HG03520 (cell line): ENCODE data around the gene FNDC3B.
"Not testable (repeated sequence)": the region's sequence is repeated elsewhere in the genome, so short reads cannot be mapped to it uniquely, and the experiment has no call there.

Experiments used
- ATAC-seq: cut with Tn5 transposase; IDR thresholded peaks from one replicate; pipeline ENCODE4 v1.9.1; 2021; ENCODE audit warnings: mild to moderate bottlenecking, moderate library complexity; ENCODE audit not compliant: unreplicated experiment

FNDC3B gene

GRCh38 chr3:172090035-172090434 is 50.7 kb downstream of the FNDC3B start:
- ATAC-seq, result no peak

- ATAC-seq, result no peak
Measured at GRCh38 chr3:172092658-172093057, 53.3 kb downstream of the FNDC3B start.

GRCh38 chr3:172093581-172094443 is 54.4 kb downstream of the FNDC3B start:
- not testable (repeated sequence) for ATAC-seq

DNA sequence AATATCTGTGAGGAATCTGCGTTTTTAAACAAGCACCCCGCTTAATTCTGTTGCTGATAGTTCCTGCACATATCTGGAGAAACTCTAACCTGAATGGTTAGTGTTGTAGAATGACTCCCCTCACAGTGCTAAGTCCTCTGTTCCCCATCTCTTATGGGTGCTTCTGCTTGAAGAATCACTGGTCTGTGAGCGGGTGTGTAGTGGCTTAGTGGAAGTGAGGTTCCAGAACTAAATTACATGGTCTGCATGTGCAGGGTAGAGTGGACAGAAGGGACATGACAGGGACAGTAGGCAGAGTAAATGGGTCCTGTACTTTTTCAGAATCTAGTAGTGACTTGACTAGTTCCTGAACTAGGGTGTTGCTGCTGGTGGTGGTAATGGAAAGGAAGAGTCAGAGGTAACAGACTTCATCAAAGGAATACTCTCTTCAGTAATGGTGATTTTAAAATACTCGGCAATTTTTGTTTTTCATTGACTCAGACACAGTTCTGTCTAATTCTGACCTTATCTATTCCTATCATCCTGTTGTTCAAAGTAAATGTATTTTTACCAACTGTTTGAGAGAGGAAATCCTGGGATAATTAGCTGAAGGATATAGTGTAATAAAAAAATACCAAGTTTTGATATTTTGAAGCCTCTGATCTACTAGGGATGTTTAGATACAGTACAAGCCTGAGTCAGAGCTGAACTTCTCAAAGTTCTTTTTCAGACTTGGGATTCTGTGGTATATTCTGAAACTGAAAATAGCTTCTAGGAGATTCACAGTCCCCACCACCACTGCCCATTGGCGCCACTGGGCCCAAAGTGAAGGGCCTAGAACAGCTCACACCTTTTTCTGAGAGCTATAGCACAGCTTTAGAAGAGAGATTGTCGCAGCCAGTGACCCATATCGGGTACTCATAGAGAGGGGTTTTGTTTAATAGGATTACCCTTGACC is 55.5 kb downstream of the FNDC3B start:
- ATAC-seq, result peak; percentile 92

- ATAC-seq, result no peak
Measured at GRCh38 chr3:172096881-172097420, 57.6 kb downstream of the FNDC3B start.

- ATAC-seq, result no peak
Measured at GRCh38 chr3:172097585-172097984, 58.2 kb downstream of the FNDC3B start.

- no peak for ATAC-seq
Measured at GRCh38 chr3:172098698-172099494, 59.5 kb downstream of the FNDC3B start.

DNA sequence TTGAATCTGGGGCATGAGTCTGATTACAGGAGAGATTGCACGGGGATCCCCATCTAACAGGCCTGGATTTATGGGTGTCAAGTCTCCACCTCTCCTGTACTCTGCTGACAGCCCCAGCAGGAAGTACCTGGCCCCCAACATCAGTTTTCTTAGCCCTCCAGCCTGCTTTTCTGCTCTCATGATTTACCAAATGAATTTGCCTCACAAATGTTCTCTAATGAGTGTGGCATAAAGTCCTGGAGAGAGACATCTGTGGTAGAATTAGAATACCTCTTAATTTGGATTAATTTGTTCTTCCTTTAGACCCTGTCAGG is 60.1 kb downstream of the FNDC3B start:
- no peak for ATAC-seq

- no peak for ATAC-seq
Measured at GRCh38 chr3:172100482-172100881, 61.1 kb downstream of the FNDC3B start.

- ATAC-seq, result peak; percentile 60
Measured at GRCh38 chr3:172101107-172101506, 61.7 kb downstream of the FNDC3B start.

- ATAC-seq, result no peak
Measured at GRCh38 chr3:172102123-172102882, 62.9 kb downstream of the FNDC3B start.

DNA sequence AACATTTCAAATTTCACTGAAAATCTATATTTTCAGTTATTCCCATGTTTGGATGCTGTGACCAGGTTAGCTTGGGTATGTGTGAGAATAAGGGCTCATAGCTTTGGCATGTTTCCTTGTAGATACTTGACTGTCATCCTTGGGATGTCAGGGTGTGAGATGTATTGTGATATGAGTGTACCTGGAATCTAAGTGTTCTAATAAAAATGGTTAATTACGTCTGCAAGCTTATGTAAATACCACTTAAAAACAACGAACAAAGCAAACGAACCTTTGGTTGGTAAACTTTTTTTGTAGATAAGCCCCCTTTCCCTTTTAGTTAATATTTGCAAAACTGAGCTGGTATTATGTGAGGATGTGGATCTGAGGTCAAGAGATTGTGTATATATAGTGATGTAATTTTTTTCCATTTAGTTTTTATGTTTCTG is 63.5 kb downstream of the FNDC3B start:
- ATAC-seq, result no peak

GRCh38 chr3:172103724-172104123 is 64.3 kb downstream of the FNDC3B start:
- ATAC-seq, result no peak

- no peak for ATAC-seq
Measured at GRCh38 chr3:172104471-172105072, 65.2 kb downstream of the FNDC3B start.

DNA sequence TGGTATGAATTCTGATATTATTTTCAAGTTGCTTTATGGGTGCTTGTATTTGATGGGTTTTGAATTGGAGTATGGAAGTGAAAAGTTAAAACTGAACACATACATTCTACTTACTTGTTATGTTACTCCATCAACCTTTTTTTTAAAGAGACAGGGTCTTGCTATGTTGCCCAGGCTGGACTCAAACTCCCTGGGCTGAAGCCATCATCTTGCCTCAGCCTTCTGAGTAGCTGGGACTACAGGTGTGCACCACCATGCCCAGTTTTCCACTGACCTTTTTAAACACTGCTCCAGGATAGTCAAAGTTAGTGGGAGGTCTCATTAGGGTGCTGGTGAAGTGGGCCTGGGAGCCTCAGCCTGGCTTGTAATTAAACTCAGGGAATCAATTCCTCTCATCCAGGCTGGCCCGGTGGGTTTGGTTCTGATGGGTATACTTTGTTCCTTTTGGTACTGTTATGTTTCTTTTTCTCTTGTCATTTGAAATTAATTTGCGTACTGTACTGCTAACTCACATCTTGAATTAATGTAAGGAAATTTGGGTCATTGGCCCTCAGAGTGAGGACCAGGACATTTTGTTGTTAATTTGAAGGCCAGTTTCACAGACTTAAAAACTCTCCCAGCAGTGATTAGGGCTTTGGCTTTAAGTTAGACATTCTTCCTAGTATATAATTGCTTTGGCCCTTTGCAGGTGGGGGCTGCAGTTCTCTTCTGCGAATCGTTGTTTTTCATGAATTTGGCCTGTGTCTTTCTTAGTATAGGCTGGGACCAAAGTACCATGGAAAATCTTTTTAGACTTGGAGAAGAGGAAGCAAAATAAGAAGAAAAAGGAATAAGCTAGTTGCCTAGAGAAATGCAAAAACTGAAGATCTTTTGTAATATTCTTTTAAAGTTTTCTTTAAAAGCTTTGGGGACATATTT is 66.9 kb downstream of the FNDC3B start:
- no peak for ATAC-seq

- ATAC-seq, result peak; percentile 30
Measured at GRCh38 chr3:172106989-172107388, 67.6 kb downstream of the FNDC3B start.

GRCh38 chr3:172107403-172107802 is 68.0 kb downstream of the FNDC3B start:
- ATAC-seq, result peak; percentile 94

- no peak for ATAC-seq
Measured at GRCh38 chr3:172110127-172110779, 70.9 kb downstream of the FNDC3B start.
